ENCODE measurements around the gene ZNF469.

Gene ZNF469

GRCh38 chr16:88417684-88418476 lies 35.1 kb downstream of the ZNF469 start:
- H3K36me3 ChIP-seq (ENCODE audit: control insufficient read depth, insufficient read depth, low read length, severe bottlenecking): peaks cover 3% of the 10 kb centered on the region
- no peak overlapping the region for H3K9ac ChIP-seq (ENCODE audit: low read length)
- no peak overlapping the region for H3K4me3 ChIP-seq (ENCODE audit: low read length)
- DNase-seq (ENCODE audit: low read depth): no peak
- H3K9me3 ChIP-seq (ENCODE audit: control insufficient read depth, low read length): no peaks in the 10 kb centered on the region
- H3K4me1 ChIP-seq (ENCODE audit: control insufficient read depth, insufficient read depth, low read length): no peaks in the 10 kb centered on the region
- H3K27me3 ChIP-seq (replicated peaks; ENCODE audit: control insufficient read depth, insufficient read depth, low read length): no peaks in the 10 kb centered on the region

DNA sequence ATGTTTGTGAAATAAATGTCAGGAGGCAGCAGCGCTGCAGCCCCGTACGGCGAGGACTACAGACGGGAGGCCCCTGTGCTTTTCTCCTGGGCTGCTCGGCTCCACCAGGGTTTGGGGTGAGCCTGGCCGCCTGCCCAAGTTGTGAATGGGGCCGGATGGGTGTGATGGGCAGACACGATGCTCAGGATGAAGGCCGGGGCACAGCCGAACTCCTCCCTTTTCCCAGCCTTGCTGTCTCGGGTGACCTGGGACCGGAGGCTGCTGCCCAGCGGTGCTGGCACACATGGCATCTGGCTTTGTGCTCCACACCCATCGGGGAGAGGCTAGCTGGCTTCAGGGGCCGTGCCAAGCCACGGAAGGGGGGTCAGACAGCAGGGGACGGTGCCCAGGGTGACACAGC lies 36.1 kb downstream of the ZNF469 start:
- peaks cover 3% of the 10 kb centered on the region for H3K36me3 ChIP-seq (ENCODE audit: control insufficient read depth, insufficient read depth, low read length, severe bottlenecking)
- H3K4me3 ChIP-seq (ENCODE audit: low read length): no peak overlapping the region

DNA sequence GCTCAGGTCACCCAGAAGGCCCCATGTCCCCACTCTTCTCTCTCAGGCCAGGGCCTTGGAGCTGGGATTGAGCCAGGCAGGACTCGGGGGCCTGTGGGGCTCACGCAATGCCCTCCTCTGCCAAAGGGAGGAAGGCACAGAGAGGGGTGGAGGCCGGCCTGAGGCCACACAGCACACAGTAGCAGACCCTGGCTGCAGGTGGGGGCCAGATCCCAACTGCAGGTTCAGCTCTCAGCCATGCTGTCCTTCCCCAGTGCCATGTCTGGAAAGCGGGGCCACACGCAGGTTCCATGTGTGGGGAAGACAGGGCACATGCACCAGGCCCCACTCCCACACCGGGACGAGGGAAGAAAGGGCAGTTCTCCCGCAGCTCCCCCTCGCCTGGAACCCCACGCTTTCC lies 37.0 kb downstream of the ZNF469 start:
- DNase-seq (ENCODE audit: low read depth): no peak
- peaks cover 3% of the 10 kb centered on the region for H3K36me3 ChIP-seq (ENCODE audit: control insufficient read depth, insufficient read depth, low read length, severe bottlenecking)
- no peaks in the 10 kb centered on the region for H3K27me3 ChIP-seq (replicated peaks; ENCODE audit: control insufficient read depth, insufficient read depth, low read length)
- no peaks in the 10 kb centered on the region for H3K4me1 ChIP-seq (ENCODE audit: control insufficient read depth, insufficient read depth, low read length)
- H3K9ac ChIP-seq (ENCODE audit: low read length): no peak overlapping the region
- no peaks in the 10 kb centered on the region for H3K9me3 ChIP-seq (ENCODE audit: control insufficient read depth, low read length)
- H3K4me3 ChIP-seq (ENCODE audit: low read length): no peak overlapping the region

More for the DNA sequence above, 36.1 kb downstream of the ZNF469 start:
- Histone ChIP-seq H3K27me3 (replicated peaks; ENCODE audit: control insufficient read depth, insufficient read depth, low read length) (no peaks in the 10 kb centered on the region), H3K4me1 (ENCODE audit: control insufficient read depth, insufficient read depth, low read length) (no peaks in the 10 kb centered on the region), H3K9me3 (ENCODE audit: control insufficient read depth, low read length) (no peaks in the 10 kb centered on the region), H3K9ac (ENCODE audit: low read length) (no peak overlapping the region)
- DNase-seq (ENCODE audit: low read depth): no peak

- Histone ChIP-seq H3K4me3 (ENCODE audit: low read length) (no peak overlapping the region), H3K9ac (ENCODE audit: low read length) (no peak overlapping the region), H3K27me3 (replicated peaks; ENCODE audit: control insufficient read depth, insufficient read depth, low read length) (no peaks in the 10 kb centered on the region), H3K36me3 (ENCODE audit: control insufficient read depth, insufficient read depth, low read length, severe bottlenecking) (peaks cover 7% of the 10 kb centered on the region), H3K9me3 (ENCODE audit: control insufficient read depth, low read length) (no peaks in the 10 kb centered on the region), H3K4me1 (ENCODE audit: control insufficient read depth, insufficient read depth, low read length) (no peaks in the 10 kb centered on the region)
- DNase-seq (ENCODE audit: low read depth): no peak
These were observed 37.7 kb downstream of the ZNF469 start for GRCh38 chr16:88420496-88420895.

- H3K4me3 ChIP-seq (ENCODE audit: low read length): no peak overlapping the region
- no peaks in the 10 kb centered on the region for H3K4me1 ChIP-seq (ENCODE audit: control insufficient read depth, insufficient read depth, low read length)
- no peak for DNase-seq (ENCODE audit: low read depth)
- no peaks in the 10 kb centered on the region for H3K27me3 ChIP-seq (replicated peaks; ENCODE audit: control insufficient read depth, insufficient read depth, low read length)
- peaks cover 7% of the 10 kb centered on the region for H3K36me3 ChIP-seq (ENCODE audit: control insufficient read depth, insufficient read depth, low read length, severe bottlenecking)
- H3K9ac ChIP-seq (ENCODE audit: low read length): no peak overlapping the region
- no peaks in the 10 kb centered on the region for H3K9me3 ChIP-seq (ENCODE audit: control insufficient read depth, low read length)
These were observed 38.5 kb downstream of the ZNF469 start for GRCh38 chr16:88421301-88421700.

DNA sequence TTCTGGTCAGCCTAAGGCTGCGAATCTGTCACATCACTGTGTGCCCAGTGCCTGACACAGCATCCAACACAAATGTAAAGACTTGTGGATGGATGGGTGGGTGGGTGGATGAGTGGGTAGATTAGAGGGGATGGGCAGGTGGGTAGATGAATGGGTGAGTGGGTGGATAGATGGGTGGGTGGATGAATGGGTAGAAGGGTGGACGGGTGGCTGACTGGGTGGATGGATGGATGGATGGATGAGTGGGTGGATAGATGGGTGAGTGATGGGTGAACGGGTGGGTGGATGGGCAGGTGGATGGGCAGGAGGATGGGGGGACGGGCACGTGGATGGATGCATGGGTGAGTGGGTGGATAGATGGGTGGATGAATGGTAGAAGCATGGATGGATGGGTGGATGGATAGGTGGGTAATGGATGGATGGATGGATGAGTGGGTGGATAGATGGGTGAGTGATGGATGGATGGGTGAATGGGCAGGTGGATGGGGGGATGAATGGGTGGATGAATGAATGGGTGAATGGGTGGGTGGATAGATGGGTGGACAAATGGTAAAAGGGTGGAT lies 39.2 kb downstream of the ZNF469 start:
- Histone ChIP-seq H3K27me3 (replicated peaks; ENCODE audit: control insufficient read depth, insufficient read depth, low read length) (no peaks in the 10 kb centered on the region), H3K9ac (ENCODE audit: low read length) (no peak overlapping the region), H3K4me1 (ENCODE audit: control insufficient read depth, insufficient read depth, low read length) (no peaks in the 10 kb centered on the region), H3K36me3 (ENCODE audit: control insufficient read depth, insufficient read depth, low read length, severe bottlenecking) (peaks cover 7% of the 10 kb centered on the region), H3K9me3 (ENCODE audit: control insufficient read depth, low read length) (no peaks in the 10 kb centered on the region), H3K4me3 (ENCODE audit: low read length) (no peak overlapping the region)
- DNase-seq (ENCODE audit: low read depth): no peak

DNA sequence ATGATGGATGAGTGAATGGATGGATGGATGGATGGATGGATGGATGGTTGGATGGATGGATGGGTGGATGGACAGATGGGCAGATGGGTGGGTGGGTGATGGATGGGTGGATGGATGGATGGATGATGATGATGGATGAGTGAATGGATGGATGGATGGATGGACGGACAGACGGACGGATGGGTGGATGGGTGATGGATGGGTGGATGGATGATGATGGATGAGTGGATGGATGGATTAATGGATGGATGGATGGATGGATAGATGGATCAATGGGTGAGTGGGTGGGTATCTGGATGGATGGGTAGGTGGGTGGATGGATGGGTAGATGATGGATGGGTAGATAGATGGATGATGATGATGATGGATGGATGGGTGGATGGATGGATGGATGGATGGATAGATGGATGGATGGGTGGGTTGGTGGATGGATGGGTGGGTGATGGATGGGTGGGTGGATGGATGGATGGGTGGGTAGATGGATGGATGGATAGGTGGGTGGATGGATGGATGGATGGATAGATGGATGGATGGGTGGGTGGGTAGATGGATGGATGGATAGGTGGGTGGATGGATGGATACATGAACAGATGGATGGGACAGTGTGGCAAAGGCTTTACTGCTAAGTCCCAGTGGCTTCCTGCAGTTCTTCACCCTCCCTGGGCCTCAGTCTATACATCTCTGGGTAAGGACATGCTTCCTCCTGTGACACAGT lies 40.1 kb downstream of the ZNF469 start:
- Histone ChIP-seq H3K36me3 (ENCODE audit: control insufficient read depth, insufficient read depth, low read length, severe bottlenecking) (peaks cover 7% of the 10 kb centered on the region), H3K27me3 (replicated peaks; ENCODE audit: control insufficient read depth, insufficient read depth, low read length) (no peaks in the 10 kb centered on the region), H3K9me3 (ENCODE audit: control insufficient read depth, low read length) (no peaks in the 10 kb centered on the region), H3K9ac (ENCODE audit: low read length) (no peak overlapping the region), H3K4me1 (ENCODE audit: control insufficient read depth, insufficient read depth, low read length) (no peaks in the 10 kb centered on the region), H3K4me3 (ENCODE audit: low read length) (no peak overlapping the region)
- no peak for DNase-seq (ENCODE audit: low read depth)

- Histone ChIP-seq H3K27me3 (replicated peaks; ENCODE audit: control insufficient read depth, insufficient read depth, low read length) (no peaks in the 10 kb centered on the region), H3K4me1 (ENCODE audit: control insufficient read depth, insufficient read depth, low read length) (no peaks in the 10 kb centered on the region), H3K9ac (ENCODE audit: low read length) (no peak overlapping the region), H3K36me3 (ENCODE audit: control insufficient read depth, insufficient read depth, low read length, severe bottlenecking) (peaks cover 7% of the 10 kb centered on the region), H3K4me3 (ENCODE audit: low read length) (no peak overlapping the region), H3K9me3 (ENCODE audit: control insufficient read depth, low read length) (no peaks in the 10 kb centered on the region)
- no peak for DNase-seq (ENCODE audit: low read depth)
These were observed 40.7 kb downstream of the ZNF469 start for GRCh38 chr16:88423448-88423850.

GRCh38 chr16:88424587-88425235 lies 42.0 kb downstream of the ZNF469 start:
- no peaks in the 10 kb centered on the region for H3K9me3 ChIP-seq (ENCODE audit: control insufficient read depth, low read length)

DNA sequence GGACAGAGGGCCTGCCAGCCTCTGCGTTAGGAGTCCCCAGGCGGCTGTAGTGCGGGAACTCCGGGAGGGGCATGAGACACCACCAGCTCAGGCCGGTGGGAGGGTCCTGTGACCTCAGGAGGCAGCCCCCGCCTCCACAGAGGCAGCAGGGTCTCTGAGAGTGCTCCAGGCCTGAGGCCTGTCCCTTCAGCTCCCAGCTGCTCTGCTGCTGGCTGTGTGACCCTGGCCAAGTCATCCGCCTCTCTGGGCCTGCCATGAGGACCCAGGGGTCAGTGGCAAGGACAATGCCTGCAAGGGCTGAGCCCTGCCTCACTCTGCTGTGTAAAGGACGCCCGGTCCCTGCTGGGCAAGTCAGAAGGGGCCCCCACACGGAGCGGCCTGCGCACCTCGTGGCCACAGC lies 43.3 kb downstream of the ZNF469 start:
- peaks cover 2% of the 10 kb centered on the region for H3K4me1 ChIP-seq (ENCODE audit: control insufficient read depth, insufficient read depth, low read length)
- H3K9me3 ChIP-seq (ENCODE audit: control insufficient read depth, low read length): no peaks in the 10 kb centered on the region
- no peak overlapping the region for H3K9ac ChIP-seq (ENCODE audit: low read length)
- DNase-seq (ENCODE audit: low read depth): no peak
- H3K27me3 ChIP-seq (replicated peaks; ENCODE audit: control insufficient read depth, insufficient read depth, low read length): no peaks in the 10 kb centered on the region
- no peak overlapping the region for H3K4me3 ChIP-seq (ENCODE audit: low read length)
- peaks cover 4% of the 10 kb centered on the region for H3K36me3 ChIP-seq (ENCODE audit: control insufficient read depth, insufficient read depth, low read length, severe bottlenecking)

More at GRCh38 chr16:88424587-88425235, 42.0 kb downstream of the ZNF469 start:
- Histone ChIP-seq H3K9ac (ENCODE audit: low read length) (peak overlapping the region; percentile 60), H3K4me3 (ENCODE audit: low read length) (no peak overlapping the region), H3K27me3 (replicated peaks; ENCODE audit: control insufficient read depth, insufficient read depth, low read length) (no peaks in the 10 kb centered on the region), H3K4me1 (ENCODE audit: control insufficient read depth, insufficient read depth, low read length) (no peaks in the 10 kb centered on the region), H3K36me3 (ENCODE audit: control insufficient read depth, insufficient read depth, low read length, severe bottlenecking) (peaks cover 7% of the 10 kb centered on the region)
- DNase-seq (ENCODE audit: low read depth): no peak

DNA sequence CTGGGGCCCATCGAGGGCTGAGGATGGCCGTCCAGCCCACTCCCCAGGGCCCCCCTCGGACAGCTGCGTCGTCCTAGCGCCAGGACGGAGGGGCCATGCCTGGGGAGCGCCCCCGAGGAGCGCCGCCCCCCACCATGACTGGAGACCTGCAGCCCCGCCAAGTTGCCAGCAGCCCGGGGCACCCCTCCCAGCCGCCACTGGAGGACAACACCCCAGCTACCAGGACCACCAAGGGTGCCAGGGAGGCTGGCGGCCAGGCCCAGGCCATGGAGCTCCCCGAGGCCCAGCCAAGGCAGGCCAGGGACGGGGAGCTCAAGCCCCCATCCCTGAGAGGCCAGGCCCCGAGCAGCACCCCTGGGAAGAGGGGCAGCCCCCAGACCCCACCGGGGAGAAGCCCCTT lies 44.6 kb downstream of the ZNF469 start:
- H3K4me1 ChIP-seq (ENCODE audit: control insufficient read depth, insufficient read depth, low read length): peaks cover 4% of the 10 kb centered on the region
- H3K4me3 ChIP-seq (ENCODE audit: low read length): no peak overlapping the region
- no peaks in the 10 kb centered on the region for H3K9me3 ChIP-seq (ENCODE audit: control insufficient read depth, low read length)
- no peak overlapping the region for H3K9ac ChIP-seq (ENCODE audit: low read length)
- DNase-seq (ENCODE audit: low read depth): no peak
- H3K27me3 ChIP-seq (replicated peaks; ENCODE audit: control insufficient read depth, insufficient read depth, low read length): no peaks in the 10 kb centered on the region
- H3K36me3 ChIP-seq (ENCODE audit: control insufficient read depth, insufficient read depth, low read length, severe bottlenecking): peaks cover 4% of the 10 kb centered on the region
